HepG2 (cell line): ENCODE measurements around the gene DHX16. TPM values are rescaled to one million over a fixed set of nuclear protein-coding genes. Genes with fewer than 3 reads are reported as not detected.

ENCODE experiments used
- ATF4 ChIP-seq, 2 experiments: fragments of 450-650 bp in 1 of 2; sonication (generic) in 1 of 2; formaldehyde crosslinking; IDR thresholded peaks; 2 replicates each; pipeline versions ENCODE4 v1.5.0 to v1.8.0; 2020 to 2022; ENCODE audit warnings: mild to moderate bottlenecking in 1 of 2, missing genetic modification reagents in 1 of 2
- ATF6 ChIP-seq: sonication (generic); formaldehyde crosslinking; conservative IDR thresholded peaks from 2 replicates; pipeline ENCODE4 v1.4.0; 2020; ENCODE audit warnings: missing genetic modification reagents
- ATF7 ChIP-seq, 2 experiments: fragments of 450-650 bp in 1 of 2; sonication (generic) in 1 of 2; formaldehyde crosslinking in 1 of 2; IDR thresholded peaks; 2 replicates each; pipeline versions ENCODE4 v1.4.0 to v1.6.1; 2016 to 2020; ENCODE audit warnings: antibody characterized with exemption in 1 of 2, mild to moderate bottlenecking in 1 of 2, missing genetic modification reagents in 1 of 2
- CBX1 ChIP-seq: IDR thresholded peaks from one replicate; pipeline ENCODE4 v1.6.1; 2016; ENCODE audit warnings: antibody characterized with exemption, low read depth
- FOXK2 ChIP-seq: fragments of 450-650 bp; IDR thresholded peaks from 2 replicates; pipeline ENCODE4 v1.6.1; 2016
- IRF9 ChIP-seq: sonication (generic); formaldehyde crosslinking; IDR thresholded peaks from 2 replicates; pipeline ENCODE4 v1.8.0; 2022; ENCODE audit warnings: missing genetic modification reagents, mild to moderate bottlenecking, borderline replicate concordance
- MAFG ChIP-seq: sonication (generic); formaldehyde crosslinking; IDR thresholded peaks from 2 replicates; pipeline ENCODE4 v1.5.1; 2020; ENCODE audit warnings: mild to moderate bottlenecking, missing genetic modification reagents
- MLXIP ChIP-seq: sonication (generic); formaldehyde crosslinking; IDR thresholded peaks from 2 replicates; pipeline ENCODE4 v1.9.0; 2021; ENCODE audit warnings: missing genetic modification reagents, borderline replicate concordance
- PPARG ChIP-seq: conservative IDR thresholded peaks from 2 replicates; pipeline ENCODE4 v1.6.1; 2016; ENCODE audit warnings: missing biosample characterization, missing genetic modification reagents
- SMAD9 ChIP-seq: sonication (generic); formaldehyde crosslinking; IDR thresholded peaks from 2 replicates; pipeline ENCODE4 v1.5.1; 2020; ENCODE audit warnings: mild to moderate bottlenecking, missing genetic modification reagents
- TBP ChIP-seq: sonication (generic); formaldehyde crosslinking; IDR thresholded peaks from 2 replicates; pipeline ENCODE4 v1.5.0; 2020; ENCODE audit warnings: missing genetic modification reagents
- TFAP4 ChIP-seq: sonication (generic); IDR thresholded peaks from 2 replicates; pipeline ENCODE4 v1.6.1; 2016; ENCODE audit warnings: low read depth, borderline replicate concordance
- ZBTB14 ChIP-seq: sonication (generic); formaldehyde crosslinking; IDR thresholded peaks from 2 replicates; pipeline ENCODE4 v1.4.0; 2020; ENCODE audit warnings: missing genetic modification reagents
- ZNF207 ChIP-seq: fragments of 450-650 bp; IDR thresholded peaks from 2 replicates; pipeline ENCODE4 v1.6.1; 2016; ENCODE audit warnings: antibody characterized with exemption, borderline replicate concordance
- ZNF44 ChIP-seq: sonication (generic); formaldehyde crosslinking; IDR thresholded peaks from 2 replicates; pipeline ENCODE4 v1.5.1; 2020; ENCODE audit warnings: mild to moderate bottlenecking, missing genetic modification reagents
- ZNF512 ChIP-seq: sonication (generic); formaldehyde crosslinking; IDR thresholded peaks from 2 replicates; pipeline ENCODE4 v1.4.0; 2020; ENCODE audit warnings: mild to moderate bottlenecking, missing genetic modification reagents
- ZNF674 ChIP-seq: sonication (generic); formaldehyde crosslinking; IDR thresholded peaks from 2 replicates; pipeline ENCODE4 v1.5.0; 2020; ENCODE audit warnings: low read depth, mild to moderate bottlenecking, missing genetic modification reagents
- ZSCAN12 ChIP-seq: sonication (generic); formaldehyde crosslinking; IDR thresholded peaks from 2 replicates; pipeline ENCODE4 v1.9.0; 2021; ENCODE audit warnings: mild to moderate bottlenecking, missing genetic modification reagents
- polyA plus RNA-seq, 8 experiments: library from polyadenylated mRNA; depleted of rRNA in 3 of 8; stranded (reverse) in 7 of 8; unstranded in 1 of 8; fragments of >200 nt; fragmentation: Illumina TruSeq in 4 of 8; extraction: Trizol in 4 of 8; gene quantifications; 2 replicates each; pipeline versions ENCODE4 v1.2.1 to v1.2.3, GENCODE V29; 2011 to 2016; ENCODE audit warnings: low read depth in 4 of 8, missing spikeins in 1 of 8, mixed read lengths in 1 of 8; ENCODE audit not compliant: insufficient read depth in 1 of 8
- total RNA-seq, 5 experiments: library from RNA; depleted of rRNA; stranded (reverse); fragments of >200 nt; fragmentation: Illumina TruSeq; extraction: Trizol; gene quantifications; 2 replicates each; pipeline ENCODE4 v1.2.3, GENCODE V29; 2016; ENCODE audit warnings: low read depth in 1 of 5

Gene DHX16
- total and polyA plus RNA-seq, 2 of the 13 experiments (the other 11 are each of a cell fraction or from before 2014, with no cell fraction given), result 57.0 to 58.5 TPM

GRCh38 chr6:30614044-30614842, 58.6 kb downstream of the DHX16 start (continued):
- TF ChIP-seq IRF9 (no peak), ATF4 (CRISPR knock-in tag; IDR thresholded peaks at IDR 0.05) (no peak), ZBTB14 (CRISPR knock-in tag) (no peak; the same call in 1 of the 2 replicates), CBX1 (no peak), FOXK2 (no peak), ZNF512 (CRISPR knock-in tag) (no peak), MLXIP (CRISPR knock-in tag) (no peak), ZNF44 (CRISPR knock-in tag) (no peak), SMAD9 (CRISPR knock-in tag) (no peak), TFAP4 (no peak), ATF7 (IDR thresholded peaks at IDR 0.05) (no peak), ATF7 (CRISPR knock-in tag; IDR thresholded peaks at IDR 0.05) (no peak), ZNF207 (no peak), ZSCAN12 (CRISPR knock-in tag) (no peak), MAFG (no peak), PPARG (no peak), ATF6 (CRISPR knock-in tag) (no peak), ZNF674 (CRISPR knock-in tag) (no peak), TBP (CRISPR knock-in tag) (peak; percentile 75; the same call in 1 of the 2 replicates)
